SK-N-SH treated with all-trans-retinoic acid at 6 μM for 48 hours (cell line): ENCODE data around the gene RGS19.

ENCODE experiments used
- ATAC-seq: fragments of 200-7000 bp; cut with Tn5 transposase; 3 replicates; pipeline ENCODE4 v1.9.1; 2020; ENCODE audit warnings: mild to moderate bottlenecking, moderate library complexity
- ARNTL ChIP-seq: fragments of 450-650 bp; formaldehyde crosslinking; IDR thresholded peaks from 2 replicates; pipeline ENCODE4 v1.5.0; 2020; ENCODE audit warnings: low read depth, mild to moderate bottlenecking, moderate library complexity, borderline replicate concordance
- BACH2 ChIP-seq: fragments of 250-450 bp; sonication (Bioruptor Pico); IDR thresholded peaks from 2 replicates; pipeline ENCODE4 v1.9.0; 2021; ENCODE audit warnings: mild to moderate bottlenecking, borderline replicate concordance
- ESRRG ChIP-seq: fragments of 250-450 bp; sonication (Bioruptor Pico); IDR thresholded peaks from 2 replicates; pipeline ENCODE4 v1.6.1; 2021; ENCODE audit warnings: mild to moderate bottlenecking
- GLIS3 ChIP-seq: fragments of 250-450 bp; sonication (Bioruptor Pico); IDR thresholded peaks from 2 replicates; pipeline ENCODE4 v1.5.0; 2020; ENCODE audit warnings: mild to moderate bottlenecking, moderate library complexity
- OSR1 ChIP-seq: fragments of 250-450 bp; sonication (Bioruptor Pico); IDR thresholded peaks from 2 replicates; pipeline ENCODE4 v1.8.0; 2022; ENCODE audit warnings: moderate library complexity, mild to moderate bottlenecking, inconsistent platforms
- PPARA ChIP-seq: fragments of 250-450 bp; sonication (Bioruptor Pico); IDR thresholded peaks from 2 replicates; pipeline ENCODE4 v1.5.0; 2020; ENCODE audit warnings: mild to moderate bottlenecking, borderline replicate concordance
- RARB ChIP-seq: fragments of 250-450 bp; sonication (Bioruptor Pico); IDR thresholded peaks from 2 replicates; pipeline ENCODE4 v1.8.0; 2021; ENCODE audit warnings: mild to moderate bottlenecking, moderate library complexity
- SNAI2 ChIP-seq: fragments of 250-450 bp; sonication (Bioruptor Pico); IDR thresholded peaks from 2 replicates; pipeline ENCODE4 v1.5.0; 2020; ENCODE audit warnings: mild to moderate bottlenecking, moderate library complexity
- TCF4 ChIP-seq: fragments of 250-450 bp; sonication (Bioruptor Pico); IDR thresholded peaks from 2 replicates; pipeline ENCODE4 v1.8.0; 2021; ENCODE audit warnings: mild to moderate bottlenecking, moderate library complexity, borderline replicate concordance
- TOX ChIP-seq: fragments of 250-450 bp; sonication (Bioruptor Pico); IDR thresholded peaks from 2 replicates; pipeline ENCODE4 v1.8.0; 2021; ENCODE audit warnings: mild to moderate bottlenecking, moderate library complexity, borderline replicate concordance
- ZC3H10 ChIP-seq: fragments of 250-450 bp; sonication (Bioruptor Pico); IDR thresholded peaks from 2 replicates; pipeline ENCODE4 v1.5.1; 2021; ENCODE audit warnings: mild to moderate bottlenecking, moderate library complexity
- ZFP3 ChIP-seq: fragments of 250-450 bp; sonication (Bioruptor Pico); IDR thresholded peaks from 2 replicates; pipeline ENCODE4 v1.5.0; 2020; ENCODE audit warnings: mild to moderate bottlenecking, moderate library complexity
- ZFP30 ChIP-seq: fragments of 450-650 bp; formaldehyde crosslinking; IDR thresholded peaks from 2 replicates; pipeline ENCODE4 v1.5.0; 2022; ENCODE audit warnings: mild to moderate bottlenecking, moderate library complexity
- ZNF565 ChIP-seq: fragments of 450-650 bp; formaldehyde crosslinking; conservative IDR thresholded peaks from 2 replicates; pipeline ENCODE4 v1.5.0; 2020; ENCODE audit warnings: low read depth, mild to moderate bottlenecking, moderate library complexity
- ZNF70 ChIP-seq: fragments of 450-650 bp; formaldehyde crosslinking; IDR thresholded peaks from 2 replicates; pipeline ENCODE4 v1.5.0; 2020; ENCODE audit warnings: mild to moderate bottlenecking, moderate library complexity
- ZNF8 ChIP-seq: fragments of 450-650 bp; formaldehyde crosslinking; IDR thresholded peaks from 2 replicates; pipeline ENCODE4 v1.5.0; 2020; ENCODE audit warnings: mild to moderate bottlenecking, moderate library complexity
- TF ChIP-seq, protein P1 (sequence below): fragments of 250-450 bp; sonication (Bioruptor Pico); IDR thresholded peaks from 2 replicates; pipeline ENCODE4 v1.8.0; 2021; ENCODE audit warnings: low read depth, mild to moderate bottlenecking, moderate library complexity, borderline replicate concordance
- TF ChIP-seq, protein P2 (sequence below): fragments of 250-450 bp; sonication (Bioruptor Pico); IDR thresholded peaks from 2 replicates; pipeline ENCODE4 v1.5.1; 2020; ENCODE audit warnings: low read depth, mild to moderate bottlenecking, moderate library complexity
- TF ChIP-seq, protein P3 (sequence below): fragments of 250-450 bp; sonication (Bioruptor Pico); IDR thresholded peaks from 2 replicates; pipeline ENCODE4 v1.5.1; 2021; ENCODE audit warnings: mild to moderate bottlenecking, moderate library complexity
- TF ChIP-seq, protein P4 (sequence below): fragments of 250-450 bp; sonication (Bioruptor Pico); IDR thresholded peaks from 2 replicates; pipeline ENCODE4 v1.5.0; 2020; ENCODE audit warnings: mild to moderate bottlenecking, moderate library complexity

Gene RGS19

DNA sequence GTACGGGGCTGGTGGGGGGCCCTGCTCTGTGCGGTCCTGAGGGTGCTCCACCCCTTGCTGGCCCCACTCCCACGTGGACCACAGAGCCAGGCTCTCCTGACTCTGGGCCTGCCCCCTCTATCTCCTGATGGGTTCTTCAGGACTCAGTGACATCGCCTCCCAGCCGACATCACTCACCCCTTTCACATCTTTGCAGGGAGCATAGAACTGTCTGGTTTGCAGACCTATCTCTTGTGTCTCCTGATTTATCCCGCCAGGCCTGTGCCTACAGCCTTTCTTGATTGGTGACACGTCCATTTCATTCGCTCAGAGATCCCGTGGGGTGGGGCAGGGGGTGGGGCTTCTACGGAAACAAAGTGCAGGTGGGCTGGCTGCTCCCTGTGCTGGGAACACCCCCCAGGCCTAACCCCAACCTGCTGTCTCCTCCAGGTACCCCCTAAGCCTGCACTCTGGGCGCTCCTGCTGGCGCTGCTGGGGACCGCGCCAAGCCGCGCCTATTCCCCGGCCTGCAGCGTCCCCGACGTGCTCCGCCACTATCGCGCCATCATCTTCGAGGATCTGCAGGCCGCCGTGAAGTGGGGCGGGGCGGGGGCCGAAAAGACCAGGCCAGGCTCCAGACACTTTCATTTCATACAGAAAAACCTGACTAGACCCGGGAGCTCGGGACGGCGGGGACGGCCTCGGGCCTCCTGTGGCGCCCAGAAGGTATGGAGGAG lies 41.7 kb downstream of the RGS19 start:
- TF ChIP-seq SNAI2 (CRISPR knock-in tag) (no peak), ESRRG (CRISPR knock-in tag) (no peak), TOX (no peak), OSR1 (CRISPR knock-in tag) (no peak), BACH2 (CRISPR knock-in tag) (no peak), RARB (no peak), PPARA (CRISPR knock-in tag) (no peak)
- TF ChIP-seq, protein P1, sequence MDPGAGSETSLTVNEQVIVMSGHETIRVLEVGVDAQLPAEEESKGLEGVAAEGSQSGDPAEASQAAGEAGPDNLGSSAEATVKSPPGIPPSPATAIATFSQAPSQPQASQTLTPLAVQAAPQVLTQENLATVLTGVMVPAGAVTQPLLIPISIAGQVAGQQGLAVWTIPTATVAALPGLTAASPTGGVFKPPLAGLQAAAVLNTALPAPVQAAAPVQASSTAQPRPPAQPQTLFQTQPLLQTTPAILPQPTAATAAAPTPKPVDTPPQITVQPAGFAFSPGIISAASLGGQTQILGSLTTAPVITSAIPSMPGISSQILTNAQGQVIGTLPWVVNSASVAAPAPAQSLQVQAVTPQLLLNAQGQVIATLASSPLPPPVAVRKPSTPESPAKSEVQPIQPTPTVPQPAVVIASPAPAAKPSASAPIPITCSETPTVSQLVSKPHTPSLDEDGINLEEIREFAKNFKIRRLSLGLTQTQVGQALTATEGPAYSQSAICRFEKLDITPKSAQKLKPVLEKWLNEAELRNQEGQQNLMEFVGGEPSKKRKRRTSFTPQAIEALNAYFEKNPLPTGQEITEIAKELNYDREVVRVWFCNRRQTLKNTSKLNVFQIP (CRISPR knock-in tag), result no peak
- TF ChIP-seq, protein P2, sequence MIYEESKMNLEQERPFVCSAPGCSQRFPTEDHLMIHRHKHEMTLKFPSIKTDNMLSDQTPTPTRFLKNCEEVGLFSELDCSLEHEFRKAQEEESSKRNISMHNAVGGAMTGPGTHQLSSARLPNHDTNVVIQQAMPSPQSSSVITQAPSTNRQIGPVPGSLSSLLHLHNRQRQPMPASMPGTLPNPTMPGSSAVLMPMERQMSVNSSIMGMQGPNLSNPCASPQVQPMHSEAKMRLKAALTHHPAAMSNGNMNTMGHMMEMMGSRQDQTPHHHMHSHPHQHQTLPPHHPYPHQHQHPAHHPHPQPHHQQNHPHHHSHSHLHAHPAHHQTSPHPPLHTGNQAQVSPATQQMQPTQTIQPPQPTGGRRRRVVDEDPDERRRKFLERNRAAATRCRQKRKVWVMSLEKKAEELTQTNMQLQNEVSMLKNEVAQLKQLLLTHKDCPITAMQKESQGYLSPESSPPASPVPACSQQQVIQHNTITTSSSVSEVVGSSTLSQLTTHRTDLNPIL (CRISPR knock-in tag), result no peak
- no peak for ATAC-seq

DNA sequence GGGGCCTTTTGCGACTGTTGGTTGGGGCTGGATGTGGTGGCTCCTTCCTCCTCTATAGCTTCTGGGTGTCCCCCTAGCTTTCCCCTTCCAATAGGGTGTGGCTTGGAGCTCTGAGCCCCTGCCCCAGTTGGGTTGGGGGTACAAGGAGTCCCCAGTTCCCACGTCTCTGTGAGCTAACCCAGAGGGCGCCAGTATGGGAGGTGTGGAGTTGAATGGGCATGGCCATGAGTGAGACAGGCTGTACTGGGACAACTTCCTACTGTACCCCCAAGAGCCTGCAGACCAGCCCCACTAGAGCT lies 42.2 kb downstream of the RGS19 start:
- no peak for ATAC-seq
- TF ChIP-seq GLIS3 (CRISPR knock-in tag), result no peak
- TF ChIP-seq ESRRG (CRISPR knock-in tag), result no peak
- TF ChIP-seq BACH2 (CRISPR knock-in tag), result no peak
- TF ChIP-seq ZNF565 (CRISPR knock-in tag), result no peak
- no peak for TF ChIP-seq ARNTL (CRISPR knock-in tag)
- TF ChIP-seq ZFP3, result no peak
- TF ChIP-seq TOX, result no peak
- TF ChIP-seq, protein P3, sequence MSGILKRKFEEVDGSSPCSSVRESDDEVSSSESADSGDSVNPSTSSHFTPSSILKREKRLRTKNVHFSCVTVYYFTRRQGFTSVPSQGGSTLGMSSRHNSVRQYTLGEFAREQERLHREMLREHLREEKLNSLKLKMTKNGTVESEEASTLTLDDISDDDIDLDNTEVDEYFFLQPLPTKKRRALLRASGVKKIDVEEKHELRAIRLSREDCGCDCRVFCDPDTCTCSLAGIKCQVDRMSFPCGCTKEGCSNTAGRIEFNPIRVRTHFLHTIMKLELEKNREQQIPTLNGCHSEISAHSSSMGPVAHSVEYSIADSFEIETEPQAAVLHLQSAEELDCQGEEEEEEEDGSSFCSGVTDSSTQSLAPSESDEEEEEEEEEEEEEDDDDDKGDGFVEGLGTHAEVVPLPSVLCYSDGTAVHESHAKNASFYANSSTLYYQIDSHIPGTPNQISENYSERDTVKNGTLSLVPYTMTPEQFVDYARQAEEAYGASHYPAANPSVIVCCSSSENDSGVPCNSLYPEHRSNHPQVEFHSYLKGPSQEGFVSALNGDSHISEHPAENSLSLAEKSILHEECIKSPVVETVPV, result no peak
- TF ChIP-seq ZNF8 (CRISPR knock-in tag), result no peak
- TF ChIP-seq, protein P1 (CRISPR knock-in tag), result no peak
- TF ChIP-seq, all 23 proteins: peak for 0

DNA sequence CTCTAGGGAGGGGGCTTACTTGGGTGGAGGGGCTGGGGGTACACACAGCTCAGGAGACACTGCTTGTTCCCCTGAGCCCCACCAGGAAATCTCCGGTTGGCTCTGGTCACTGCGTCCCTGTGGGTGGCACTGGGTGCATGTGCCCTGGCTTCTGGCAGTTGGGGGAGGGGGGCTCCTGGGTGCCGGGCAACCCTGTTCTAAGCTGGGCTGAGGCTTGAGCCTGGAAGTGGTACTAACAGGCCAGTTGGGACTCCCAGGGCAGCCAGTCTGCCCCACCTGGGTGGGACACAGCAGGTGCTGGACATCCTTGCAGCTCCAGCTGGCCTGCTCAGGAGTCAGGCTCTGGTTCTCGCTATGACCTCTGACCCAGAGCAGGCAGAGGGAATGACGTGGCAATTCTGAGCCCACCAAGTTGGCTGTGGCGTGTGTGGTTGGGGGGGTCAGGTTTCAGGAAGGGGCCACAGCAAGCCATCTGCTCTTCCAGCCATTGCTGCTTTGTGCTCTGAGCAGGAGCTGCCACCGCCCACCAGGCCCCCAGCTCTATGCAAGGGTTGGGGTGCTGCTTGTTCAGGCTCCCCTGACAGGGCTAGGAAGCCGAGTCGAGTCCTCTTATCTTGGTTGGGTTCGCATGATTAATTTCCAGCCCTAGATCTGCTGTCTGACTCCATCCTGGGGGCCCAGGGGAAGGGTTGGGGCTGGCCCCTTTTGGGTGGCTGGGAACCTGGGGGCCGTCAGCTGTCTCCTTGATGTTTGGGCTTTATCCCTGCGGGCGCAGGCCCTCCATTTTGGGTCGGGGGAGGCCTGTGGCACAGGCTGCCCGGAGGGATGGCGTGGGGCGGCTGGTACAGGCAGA lies 42.7 kb downstream of the RGS19 start:
- TF ChIP-seq RARB (no peak), ZNF70 (CRISPR knock-in tag) (no peak), ARNTL (CRISPR knock-in tag) (no peak), ZC3H10 (CRISPR knock-in tag) (no peak), BACH2 (CRISPR knock-in tag) (no peak), ZFP30 (CRISPR knock-in tag) (no peak), ZFP3 (no peak), OSR1 (CRISPR knock-in tag) (no peak), TCF4 (CRISPR knock-in tag) (no peak), ZNF565 (CRISPR knock-in tag) (no peak)
- TF ChIP-seq, protein P4, sequence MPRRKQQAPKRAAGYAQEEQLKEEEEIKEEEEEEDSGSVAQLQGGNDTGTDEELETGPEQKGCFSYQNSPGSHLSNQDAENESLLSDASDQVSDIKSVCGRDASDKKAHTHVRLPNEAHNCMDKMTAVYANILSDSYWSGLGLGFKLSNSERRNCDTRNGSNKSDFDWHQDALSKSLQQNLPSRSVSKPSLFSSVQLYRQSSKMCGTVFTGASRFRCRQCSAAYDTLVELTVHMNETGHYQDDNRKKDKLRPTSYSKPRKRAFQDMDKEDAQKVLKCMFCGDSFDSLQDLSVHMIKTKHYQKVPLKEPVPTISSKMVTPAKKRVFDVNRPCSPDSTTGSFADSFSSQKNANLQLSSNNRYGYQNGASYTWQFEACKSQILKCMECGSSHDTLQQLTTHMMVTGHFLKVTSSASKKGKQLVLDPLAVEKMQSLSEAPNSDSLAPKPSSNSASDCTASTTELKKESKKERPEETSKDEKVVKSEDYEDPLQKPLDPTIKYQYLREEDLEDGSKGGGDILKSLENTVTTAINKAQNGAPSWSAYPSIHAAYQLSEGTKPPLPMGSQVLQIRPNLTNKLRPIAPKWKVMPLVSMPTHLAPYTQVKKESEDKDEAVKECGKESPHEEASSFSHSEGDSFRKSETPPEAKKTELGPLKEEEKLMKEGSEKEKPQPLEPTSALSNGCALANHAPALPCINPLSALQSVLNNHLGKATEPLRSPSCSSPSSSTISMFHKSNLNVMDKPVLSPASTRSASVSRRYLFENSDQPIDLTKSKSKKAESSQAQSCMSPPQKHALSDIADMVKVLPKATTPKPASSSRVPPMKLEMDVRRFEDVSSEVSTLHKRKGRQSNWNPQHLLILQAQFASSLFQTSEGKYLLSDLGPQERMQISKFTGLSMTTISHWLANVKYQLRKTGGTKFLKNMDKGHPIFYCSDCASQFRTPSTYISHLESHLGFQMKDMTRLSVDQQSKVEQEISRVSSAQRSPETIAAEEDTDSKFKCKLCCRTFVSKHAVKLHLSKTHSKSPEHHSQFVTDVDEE, result no peak
- TF ChIP-seq, protein P1 (CRISPR knock-in tag), result no peak
- ATAC-seq, result no peak
